IMR-90 (cell line): ENCODE measurements around the gene RFXANK. TPM values are rescaled to one million over a fixed set of nuclear protein-coding genes. Genes with fewer than 3 reads are reported as not detected.
"Not testable (repeated sequence)": the region's sequence is repeated elsewhere in the genome, so short reads cannot be mapped to it uniquely, and the experiment has no call there.

ENCODE experiments used
- ATAC-seq: fragments of 200-7000 bp; cut with Tn5 transposase; 2 replicates; pipeline ENCODE4 v1.9.1; 2020; ENCODE audit warnings: low read depth, mild to moderate bottlenecking, moderate library complexity
- BruUV-seq: library from RNA; stranded (reverse); fragments of 400-500 nt; replicated peaks from 2 replicates; lab custom pipeline; 2021; lab: Mats Ljungman, UMichigan
- CTCF ChIA-PET: fragments of 300-600 bp; formaldehyde crosslinking; extraction: SDS; loops from one replicate; lab custom pipeline; 2021; ENCODE audit warnings: antibody characterized with exemption; lab: Yijun Ruan, JAX
- POLR2A ChIA-PET: fragments of 300-600 bp; sonication (Branson Sonifier 250); formaldehyde crosslinking; loops from one replicate; lab custom pipeline; 2022; ENCODE audit warnings: antibody characterized with exemption; ENCODE audit not compliant: unreplicated experiment; lab: Charles Lee
- DNase-seq: peaks from one replicate; pipeline ENCODE4 v3.0.0; 2013
- H2AFZ ChIP-seq: replicated peaks from 2 replicates; pipeline ENCODE3; 2013; ENCODE audit warnings: low read length, mild to moderate bottlenecking; ENCODE audit not compliant: poor library complexity
- H2AK5ac ChIP-seq: 2 replicates; pipeline ENCODE4 v1.6.1; 2013; ENCODE audit warnings: low read depth, low read length, inconsistent platforms
- H2AK9ac ChIP-seq: replicated peaks from 2 replicates; pipeline ENCODE3; 2013; ENCODE audit warnings: mild to moderate bottlenecking, low read depth, low read length, moderate library complexity; ENCODE audit not compliant: poor library complexity
- H2BK120ac ChIP-seq: 2 replicates; pipeline ENCODE4 v1.6.1; 2013; ENCODE audit warnings: low read depth, low read length, inconsistent platforms
- H2BK15ac ChIP-seq: 3 replicates; pipeline ENCODE4 v1.6.1; 2013; ENCODE audit warnings: low read depth, low read length, inconsistent platforms
- H2BK20ac ChIP-seq: 2 replicates; pipeline ENCODE4 v1.6.1; 2013; ENCODE audit warnings: low read depth, mild to moderate bottlenecking, inconsistent platforms, low read length, moderate library complexity
- H2BK5ac ChIP-seq: 2 replicates; pipeline ENCODE4 v1.6.1; 2013; ENCODE audit warnings: mild to moderate bottlenecking, low read depth, low read length, inconsistent platforms; ENCODE audit not compliant: poor library complexity, severe bottlenecking
- H3K14ac ChIP-seq: replicated peaks from 2 replicates; pipeline ENCODE4 v1.6.1; 2013; ENCODE audit warnings: low read depth, low read length, inconsistent platforms
- H3K18ac ChIP-seq: 2 replicates; pipeline ENCODE4 v1.6.1; 2013; ENCODE audit warnings: low read depth, low read length, control low read depth
- H3K23ac ChIP-seq: 2 replicates; pipeline ENCODE4 v1.6.1; 2013; ENCODE audit warnings: low read depth, low read length, inconsistent platforms
- H3K27ac ChIP-seq: 2 replicates; pipeline ENCODE4 v1.5.1; 2013; ENCODE audit warnings: mild to moderate bottlenecking, control low read depth, low read length; ENCODE audit not compliant: insufficient read depth
- H3K27me3 ChIP-seq: 2 replicates; pipeline ENCODE4 v1.6.1; 2013; ENCODE audit warnings: low read length; ENCODE audit not compliant: control insufficient read depth, insufficient read depth
- H3K36me3 ChIP-seq: 2 replicates; pipeline ENCODE4 v1.6.1; 2013; ENCODE audit warnings: low read length, mixed read lengths; ENCODE audit not compliant: control insufficient read depth, insufficient read depth
- H3K4ac ChIP-seq: 2 replicates; pipeline ENCODE4 v1.6.1; 2013; ENCODE audit warnings: low read depth, low read length, inconsistent platforms
- H3K4me1 ChIP-seq: 2 replicates; pipeline ENCODE4 v1.6.1; 2013; ENCODE audit warnings: low read length, mixed read lengths; ENCODE audit not compliant: control insufficient read depth, insufficient read depth
- H3K4me2 ChIP-seq: 2 replicates; pipeline ENCODE4 v1.6.1; 2013; ENCODE audit warnings: low read depth, mild to moderate bottlenecking, control low read depth, low read length, moderate library complexity
- H3K4me3 ChIP-seq: 2 replicates; pipeline ENCODE4 v1.5.1; 2013; ENCODE audit warnings: low read depth, mild to moderate bottlenecking, control low read depth, low read length, moderate library complexity; ENCODE audit not compliant: insufficient read depth
- H3K56ac ChIP-seq: 2 replicates; pipeline ENCODE4 v1.6.1; 2013; ENCODE audit warnings: low read length, inconsistent platforms; ENCODE audit not compliant: insufficient read depth; ENCODE audit errors: extremely low read depth
- H3K79me1 ChIP-seq, 2 experiments: 2 replicates each; pipeline ENCODE4 v1.6.1; 2013; ENCODE audit warnings: low read length in 2 of 2, inconsistent platforms in 1 of 2, low read depth in 1 of 2
- H3K9ac ChIP-seq: 2 replicates; pipeline ENCODE4 v1.6.1; 2013; ENCODE audit warnings: low read depth, low read length, control low read depth
- H3K9me1 ChIP-seq: 2 replicates; pipeline ENCODE4 v1.6.1; 2013; ENCODE audit warnings: low read length, inconsistent platforms; ENCODE audit not compliant: insufficient read depth
- H3K9me3 ChIP-seq: 2 replicates; pipeline ENCODE4 v1.6.1; 2013; ENCODE audit warnings: low read length; ENCODE audit not compliant: control insufficient read depth, insufficient read depth
- H4K20me1 ChIP-seq: 2 replicates; pipeline ENCODE4 v1.6.1; 2013; ENCODE audit warnings: low read length, inconsistent platforms; ENCODE audit not compliant: insufficient read depth
- H4K5ac ChIP-seq: 2 replicates; pipeline ENCODE4 v1.6.1; 2013; ENCODE audit warnings: mild to moderate bottlenecking, low read depth, low read length, control low read depth
- H4K8ac ChIP-seq, 2 experiments: 2 replicates each; pipeline ENCODE4 v1.6.1; 2013; ENCODE audit warnings: low read depth in 2 of 2, low read length in 2 of 2, control low read depth in 1 of 2, inconsistent platforms in 1 of 2
- H4K91ac ChIP-seq: 2 replicates; pipeline ENCODE4 v1.6.1; 2013; ENCODE audit warnings: low read depth, low read length, inconsistent platforms; ENCODE audit not compliant: insufficient read depth
- BHLHE40 ChIP-seq: fragments of 150-350 bp; IDR thresholded peaks from 2 replicates; pipeline ENCODE4 v1.6.1; 2016; ENCODE audit warnings: mild to moderate bottlenecking, low read depth, low read length
- NFE2L2 ChIP-seq: fragments of 150-350 bp; IDR thresholded peaks from 2 replicates; pipeline ENCODE4 v1.6.1; 2016; ENCODE audit warnings: low read depth, mild to moderate bottlenecking, low read length
- POLR2A ChIP-seq: IDR thresholded peaks from 2 replicates; pipeline ENCODE4 v1.6.1; 2012; ENCODE audit warnings: mild to moderate bottlenecking, low read depth, low read length
- RCOR1 ChIP-seq: IDR thresholded peaks from 2 replicates; pipeline ENCODE4 v1.6.1; 2012; ENCODE audit warnings: mild to moderate bottlenecking, low read length, improper control_type of control experiment; ENCODE audit not compliant: insufficient replicate concordance
- SMC3 ChIP-seq: fragments of 150-350 bp; IDR thresholded peaks from 2 replicates; pipeline ENCODE4 v1.6.1; 2016; ENCODE audit warnings: low read depth, mild to moderate bottlenecking, antibody characterized with exemption, low read length, moderate library complexity
- WGBS, 2 experiments: methylation state at CpG; one replicate each; pipeline versions ENCODE4 v1.1.5 to v1.1.7; 2013; ENCODE audit warnings: missing lambda C conversion rate in 2 of 2; ENCODE audit not compliant: insufficient read length in 1 of 2; ENCODE audit errors: extremely low coverage in 2 of 2; 5-methylcytosine and 5-hydroxymethylcytosine counted together
- dilution Hi-C: fragments of 300-500 bp; cut with HindIII; formaldehyde crosslinking; loops from one replicate; pipeline ENCODE4 v1.14.3; 2018; ENCODE audit warnings: low sequenced_read_pairs; ENCODE audit not compliant: unreplicated experiment
- in situ Hi-C: fragments of 300-500 bp; cut with MboI; formaldehyde crosslinking; loops from 3 replicates; pipeline ENCODE4 v1.14.3; 2019; ENCODE audit warnings: low sequenced_read_pairs, inconsistent platforms, mixed read lengths
- intact Hi-C: fragments of 100-400 bp; cut with micrococcal nuclease; formaldehyde crosslinking; loops from 2 replicates; pipeline ENCODE4 v1.10.0; 2022
- polyA plus RNA-seq, 3 experiments: library from polyadenylated mRNA; depleted of rRNA; stranded (reverse); fragments of >200 nt; gene quantifications; 2 replicates each; pipeline ENCODE4 v1.2.3, GENCODE V29; 2012; ENCODE audit warnings: low replicate concordance in 1 of 3
- total RNA-seq: library from RNA; depleted of rRNA; stranded (reverse); fragments of >200 nt; gene quantifications from 2 replicates; pipeline ENCODE4 v1.2.3, GENCODE V29; 2012

The RFXANK gene
- total and polyA plus RNA-seq, 2 of the 4 experiments (the other 2 are of a cell fraction): 68.3 to 97.8 TPM

GRCh38 chr19:19218911-19219310 lies 26.9 kb downstream of the RFXANK start:
- no peaks in the 10 kb centered on the region for H3K9me3 ChIP-seq
- no peak overlapping the region for H3K23ac ChIP-seq
- H3K4me3 ChIP-seq: no peak overlapping the region
- no peak overlapping the region for H3K9ac ChIP-seq
- no peak overlapping the region for H2AK5ac ChIP-seq
- ChIA-PET POLR2A (no interaction called here), CTCF (no interaction called here)
- intact Hi-C loops (no loop called here), in situ Hi-C loops (no loop called here), dilution Hi-C loops (no loop called here)
- H2BK20ac ChIP-seq: no peak overlapping the region
- H3K14ac ChIP-seq: no peak overlapping the region
- H3K36me3 ChIP-seq: no peaks in the 10 kb centered on the region
- DNase-seq: no peak
- no peak overlapping the region for H4K8ac ChIP-seq
- no peak overlapping the region for H2BK5ac ChIP-seq
- H2AFZ ChIP-seq: no peak overlapping the region
- BruUV-seq: no TSS peak
- WGBS, 2 experiments: 71% methylated on average over 10 of the region's 21 CpGs; no CpG with 5 or more reads in 1 of the 2 experiments
- no peaks in the 10 kb centered on the region for H3K4me1 ChIP-seq
- H3K18ac ChIP-seq: no peak overlapping the region
- H3K56ac ChIP-seq: no peak overlapping the region
- no peak overlapping the region for H3K4me2 ChIP-seq
- no peak overlapping the region for H4K5ac ChIP-seq
- no peak for TF ChIP-seq SMC3
- no peak for TF ChIP-seq RCOR1
- no peak for TF ChIP-seq POLR2A
- TF ChIP-seq NFE2L2: no peak
- TF ChIP-seq BHLHE40: no peak
- H4K91ac ChIP-seq: no peak overlapping the region
- no peaks in the 10 kb centered on the region for H3K79me1 ChIP-seq
- H3K27me3 ChIP-seq: peaks cover 7% of the 10 kb centered on the region
- 0 out of 2 replicates have a peak, but pooled peaks cover 2% of the 10 kb centered on the region for H3K9me1 ChIP-seq
- H2BK15ac ChIP-seq: no peak overlapping the region
- H4K20me1 ChIP-seq: peaks cover 6% of the 10 kb centered on the region; the same call in 1 of the 2 replicates
- H2AK9ac ChIP-seq: no peak overlapping the region
- H3K4ac ChIP-seq: no peak overlapping the region
- no peak overlapping the region for H2BK120ac ChIP-seq
- no peak overlapping the region for H3K27ac ChIP-seq
- ATAC-seq: no peak

GRCh38 chr19:19221000-19221399 lies 28.9 kb downstream of the RFXANK start:
- H3K9ac ChIP-seq, POLR2A ChIA-PET, intact Hi-C loops, H3K23ac ChIP-seq, H3K9me1 ChIP-seq, H3K9me3 ChIP-seq, DNase-seq, H3K27ac ChIP-seq, H3K14ac ChIP-seq, H2BK5ac ChIP-seq, H3K18ac ChIP-seq, H4K91ac ChIP-seq, BruUV-seq, H2BK20ac ChIP-seq, H3K79me1 ChIP-seq, in situ Hi-C loops, dilution Hi-C loops, H3K4ac ChIP-seq, H3K4me1 ChIP-seq, H2AFZ ChIP-seq, H2BK120ac ChIP-seq, H4K20me1 ChIP-seq, H4K8ac ChIP-seq, H2AK5ac ChIP-seq, H4K5ac ChIP-seq, ATAC-seq, H3K36me3 ChIP-seq, H2AK9ac ChIP-seq, H3K4me3 ChIP-seq, H3K56ac ChIP-seq, H2BK15ac ChIP-seq, H3K4me2 ChIP-seq: not testable (repeated sequence)
- H3K27me3 ChIP-seq: peaks cover 13% of the 10 kb centered on the region
- CTCF ChIA-PET: interaction anchor here (0.6 to 1.1 kb wide), 2 partner anchors 18 to 255 kb away, joined by 3 read pairs; partner anchors contain the start of gene NR2C2AP
- no CpG with 5 or more reads among the region's 8 CpGs for WGBS, 2 experiments
